ENCODE data around the gene GET3. TPM values are rescaled to one million over a fixed set of nuclear protein-coding genes. Genes with fewer than 3 reads are reported as not detected.

GET3 gene
- total and polyA plus RNA-seq, 2 of the 13 experiments (the other 11 are each of a cell fraction or from before 2014, with no cell fraction given): 57.7 to 59.4 TPM

- TF ChIP-seq ZNF704 (CRISPR knock-in tag; IDR thresholded peaks at IDR 0.05; ENCODE audit: borderline replicate concordance): no peak
- TF ChIP-seq ZNF543 (CRISPR knock-in tag; IDR thresholded peaks at IDR 0.05): no peak
- no peak for TF ChIP-seq YEATS4 (CRISPR knock-in tag; IDR thresholded peaks at IDR 0.05; ENCODE audit: borderline replicate concordance)
- TF ChIP-seq MED1 (CRISPR knock-in tag; IDR thresholded peaks at IDR 0.05): no peak
- TF ChIP-seq ZNF557 (CRISPR knock-in tag; IDR thresholded peaks at IDR 0.05): no peak
- TF ChIP-seq RXRB (CRISPR knock-in tag; IDR thresholded peaks at IDR 0.05; ENCODE audit: borderline replicate concordance): peak; percentile 68
- TF ChIP-seq FOXA3 (CRISPR knock-in tag; IDR thresholded peaks at IDR 0.05): peak; percentile 79
- TF ChIP-seq BCL6 (CRISPR knock-in tag; IDR thresholded peaks at IDR 0.05): peak; percentile 70
- TF ChIP-seq ZNF354B (CRISPR knock-in tag; IDR thresholded peaks at IDR 0.05): no peak
- TF ChIP-seq ZNF691 (CRISPR knock-in tag; IDR thresholded peaks at IDR 0.05; ENCODE audit: borderline replicate concordance, low read depth): no peak
- no peak for TF ChIP-seq GPBP1L1 (CRISPR knock-in tag; IDR thresholded peaks at IDR 0.05)
- no peak for TF ChIP-seq PLRG1 (conservative IDR thresholded peaks at IDR 0.05)
- no peak for TF ChIP-seq ZNF614 (CRISPR knock-in tag; IDR thresholded peaks at IDR 0.05; ENCODE audit: borderline replicate concordance)
- TF ChIP-seq ZNF484 (CRISPR knock-in tag; IDR thresholded peaks at IDR 0.05; ENCODE audit: borderline replicate concordance, low read depth): no peak
- TF ChIP-seq REST (IDR thresholded peaks at IDR 0.05; ENCODE audit: borderline replicate concordance in 1 of 2, low read depth in 1 of 2, low read length in 2 of 2): no peak
- TF ChIP-seq HNF1B (CRISPR knock-in tag; IDR thresholded peaks at IDR 0.05): no peak
- peak; percentile 89 for TF ChIP-seq PATZ1 (CRISPR knock-in tag; IDR thresholded peaks at IDR 0.05)
- TF ChIP-seq ESRRA (CRISPR knock-in tag; IDR thresholded peaks at IDR 0.05; ENCODE audit: low read depth): 0 out of 2 replicates have a peak, but pooled peaks have one; percentile 15
- no peak for TF ChIP-seq ZNF816 (CRISPR knock-in tag; IDR thresholded peaks at IDR 0.05; ENCODE audit: borderline replicate concordance)
Measured at GRCh38 chr19:12783849-12784393, 46.6 kb downstream of the GET3 start (continued).

Measured in HepG2 (cell line).